IMR-90 (cell line): ENCODE results near the gene PCED1B. TPM values are rescaled to one million over a fixed set of nuclear protein-coding genes. Genes with fewer than 3 reads are reported as not detected.

Experiments
- ATAC-seq: fragments of 200-7000 bp; cut with Tn5 transposase; 2 replicates; pipeline ENCODE4 v1.9.1; 2020; ENCODE audit warnings: low read depth, mild to moderate bottlenecking, moderate library complexity
- BruUV-seq: library from RNA; stranded (reverse); fragments of 400-500 nt; replicated peaks from 2 replicates; lab custom pipeline; 2021; lab: Mats Ljungman, UMichigan
- CTCF ChIA-PET: fragments of 300-600 bp; formaldehyde crosslinking; extraction: SDS; loops from one replicate; lab custom pipeline; 2021; ENCODE audit warnings: antibody characterized with exemption; lab: Yijun Ruan, JAX
- POLR2A ChIA-PET: fragments of 300-600 bp; sonication (Branson Sonifier 250); formaldehyde crosslinking; loops from one replicate; lab custom pipeline; 2022; ENCODE audit warnings: antibody characterized with exemption; ENCODE audit not compliant: unreplicated experiment; lab: Charles Lee
- DNase-seq: peaks from one replicate; pipeline ENCODE4 v3.0.0; 2013
- H2AFZ ChIP-seq: replicated peaks from 2 replicates; pipeline ENCODE3; 2013; ENCODE audit warnings: low read length, mild to moderate bottlenecking; ENCODE audit not compliant: poor library complexity
- H2AK5ac ChIP-seq: 2 replicates; pipeline ENCODE4 v1.6.1; 2013; ENCODE audit warnings: low read depth, low read length, inconsistent platforms
- H2AK9ac ChIP-seq: replicated peaks from 2 replicates; pipeline ENCODE3; 2013; ENCODE audit warnings: mild to moderate bottlenecking, low read depth, low read length, moderate library complexity; ENCODE audit not compliant: poor library complexity
- H2BK120ac ChIP-seq: 2 replicates; pipeline ENCODE4 v1.6.1; 2013; ENCODE audit warnings: low read depth, low read length, inconsistent platforms
- H2BK15ac ChIP-seq: 3 replicates; pipeline ENCODE4 v1.6.1; 2013; ENCODE audit warnings: low read depth, low read length, inconsistent platforms
- H2BK20ac ChIP-seq: 2 replicates; pipeline ENCODE4 v1.6.1; 2013; ENCODE audit warnings: low read depth, mild to moderate bottlenecking, inconsistent platforms, low read length, moderate library complexity
- H2BK5ac ChIP-seq: 2 replicates; pipeline ENCODE4 v1.6.1; 2013; ENCODE audit warnings: mild to moderate bottlenecking, low read depth, low read length, inconsistent platforms; ENCODE audit not compliant: poor library complexity, severe bottlenecking
- H3K14ac ChIP-seq: replicated peaks from 2 replicates; pipeline ENCODE4 v1.6.1; 2013; ENCODE audit warnings: low read depth, low read length, inconsistent platforms
- H3K18ac ChIP-seq: 2 replicates; pipeline ENCODE4 v1.6.1; 2013; ENCODE audit warnings: low read depth, low read length, control low read depth
- H3K23ac ChIP-seq: 2 replicates; pipeline ENCODE4 v1.6.1; 2013; ENCODE audit warnings: low read depth, low read length, inconsistent platforms
- H3K27ac ChIP-seq: 2 replicates; pipeline ENCODE4 v1.5.1; 2013; ENCODE audit warnings: mild to moderate bottlenecking, control low read depth, low read length; ENCODE audit not compliant: insufficient read depth
- H3K27me3 ChIP-seq: 2 replicates; pipeline ENCODE4 v1.6.1; 2013; ENCODE audit warnings: low read length; ENCODE audit not compliant: control insufficient read depth, insufficient read depth
- H3K36me3 ChIP-seq: 2 replicates; pipeline ENCODE4 v1.6.1; 2013; ENCODE audit warnings: low read length, mixed read lengths; ENCODE audit not compliant: control insufficient read depth, insufficient read depth
- H3K4ac ChIP-seq: 2 replicates; pipeline ENCODE4 v1.6.1; 2013; ENCODE audit warnings: low read depth, low read length, inconsistent platforms
- H3K4me1 ChIP-seq: 2 replicates; pipeline ENCODE4 v1.6.1; 2013; ENCODE audit warnings: low read length, mixed read lengths; ENCODE audit not compliant: control insufficient read depth, insufficient read depth
- H3K4me2 ChIP-seq: 2 replicates; pipeline ENCODE4 v1.6.1; 2013; ENCODE audit warnings: low read depth, mild to moderate bottlenecking, control low read depth, low read length, moderate library complexity
- H3K4me3 ChIP-seq: 2 replicates; pipeline ENCODE4 v1.5.1; 2013; ENCODE audit warnings: low read depth, mild to moderate bottlenecking, control low read depth, low read length, moderate library complexity; ENCODE audit not compliant: insufficient read depth
- H3K56ac ChIP-seq: 2 replicates; pipeline ENCODE4 v1.6.1; 2013; ENCODE audit warnings: low read length, inconsistent platforms; ENCODE audit not compliant: insufficient read depth; ENCODE audit errors: extremely low read depth
- H3K79me1 ChIP-seq, 2 experiments: 2 replicates each; pipeline ENCODE4 v1.6.1; 2013; ENCODE audit warnings: low read length in 2 of 2, inconsistent platforms in 1 of 2, low read depth in 1 of 2
- H3K9ac ChIP-seq: 2 replicates; pipeline ENCODE4 v1.6.1; 2013; ENCODE audit warnings: low read depth, low read length, control low read depth
- H3K9me1 ChIP-seq: 2 replicates; pipeline ENCODE4 v1.6.1; 2013; ENCODE audit warnings: low read length, inconsistent platforms; ENCODE audit not compliant: insufficient read depth
- H3K9me3 ChIP-seq: 2 replicates; pipeline ENCODE4 v1.6.1; 2013; ENCODE audit warnings: low read length; ENCODE audit not compliant: control insufficient read depth, insufficient read depth
- H4K20me1 ChIP-seq: 2 replicates; pipeline ENCODE4 v1.6.1; 2013; ENCODE audit warnings: low read length, inconsistent platforms; ENCODE audit not compliant: insufficient read depth
- H4K5ac ChIP-seq: 2 replicates; pipeline ENCODE4 v1.6.1; 2013; ENCODE audit warnings: mild to moderate bottlenecking, low read depth, low read length, control low read depth
- H4K8ac ChIP-seq, 2 experiments: 2 replicates each; pipeline ENCODE4 v1.6.1; 2013; ENCODE audit warnings: low read depth in 2 of 2, low read length in 2 of 2, control low read depth in 1 of 2, inconsistent platforms in 1 of 2
- H4K91ac ChIP-seq: 2 replicates; pipeline ENCODE4 v1.6.1; 2013; ENCODE audit warnings: low read depth, low read length, inconsistent platforms; ENCODE audit not compliant: insufficient read depth
- SMC3 ChIP-seq: fragments of 150-350 bp; IDR thresholded peaks from 2 replicates; pipeline ENCODE4 v1.6.1; 2016; ENCODE audit warnings: low read depth, mild to moderate bottlenecking, antibody characterized with exemption, low read length, moderate library complexity
- WGBS, 2 experiments: methylation state at CpG; one replicate each; pipeline versions ENCODE4 v1.1.5 to v1.1.7; 2013; ENCODE audit warnings: missing lambda C conversion rate in 2 of 2; ENCODE audit not compliant: insufficient read length in 1 of 2; ENCODE audit errors: extremely low coverage in 2 of 2; 5-methylcytosine and 5-hydroxymethylcytosine counted together
- dilution Hi-C: fragments of 300-500 bp; cut with HindIII; formaldehyde crosslinking; loops from one replicate; pipeline ENCODE4 v1.14.3; 2018; ENCODE audit warnings: low sequenced_read_pairs; ENCODE audit not compliant: unreplicated experiment
- in situ Hi-C: fragments of 300-500 bp; cut with MboI; formaldehyde crosslinking; loops from 3 replicates; pipeline ENCODE4 v1.14.3; 2019; ENCODE audit warnings: low sequenced_read_pairs, inconsistent platforms, mixed read lengths
- intact Hi-C: fragments of 100-400 bp; cut with micrococcal nuclease; formaldehyde crosslinking; loops from 2 replicates; pipeline ENCODE4 v1.10.0; 2022
- polyA plus RNA-seq, 3 experiments: library from polyadenylated mRNA; depleted of rRNA; stranded (reverse); fragments of >200 nt; gene quantifications; 2 replicates each; pipeline ENCODE4 v1.2.3, GENCODE V29; 2012; ENCODE audit warnings: low replicate concordance in 1 of 3
- total RNA-seq: library from RNA; depleted of rRNA; stranded (reverse); fragments of >200 nt; gene quantifications from 2 replicates; pipeline ENCODE4 v1.2.3, GENCODE V29; 2012

The PCED1B gene
- total and polyA plus RNA-seq, 2 of the 4 experiments (the other 2 are of a cell fraction), result 0.36 to 2.6 TPM

DNA sequence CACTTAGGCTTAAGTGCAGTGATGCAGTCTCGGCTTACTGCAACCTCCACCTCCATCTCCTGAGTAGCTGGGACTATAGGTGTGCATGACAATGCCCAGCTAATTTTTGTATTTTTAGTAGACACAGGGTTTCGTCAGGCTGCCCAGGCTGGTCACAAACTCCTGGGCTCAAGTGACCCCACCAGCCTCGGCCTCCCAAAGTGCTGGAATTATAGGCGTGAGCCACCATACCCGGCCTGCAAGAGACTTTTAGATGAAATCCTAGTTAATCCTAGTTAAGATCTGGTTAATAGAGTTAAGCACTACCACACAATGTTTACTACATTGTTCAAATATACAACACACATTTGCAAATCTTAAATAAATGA, 196.8 kb downstream of the PCED1B start:
- ChIA-PET POLR2A (no interaction called here), CTCF (no interaction called here)
- Histone ChIP-seq H3K9me1 (peaks cover 16% of the 10 kb centered on the region), H3K27ac (no peak overlapping the region), H2BK120ac (peak overlapping the region; percentile 94), H2BK20ac (peak overlapping the region; percentile 12; the same call in 1 of the 2 replicates), H2AK5ac (peak overlapping the region; percentile 30; the same call in 1 of the 2 replicates), H3K4me2 (no peak overlapping the region; the same call in 1 of the 2 replicates), H3K9me3 (no peaks in the 10 kb centered on the region), H3K14ac (no peak overlapping the region), H3K23ac (no peak overlapping the region), H4K8ac (peak overlapping the region; percentile 9 to 75; a peak in 2 of 4 replicates), H3K36me3 (no peaks in the 10 kb centered on the region), H3K27me3 (no peaks in the 10 kb centered on the region), H3K4me1 (peaks cover 27% of the 10 kb centered on the region), H3K18ac (peak overlapping the region; percentile 48; the same call in 1 of the 2 replicates), H3K9ac (no peak overlapping the region), H4K5ac (no peak overlapping the region), H4K20me1 (no peaks in the 10 kb centered on the region), H2BK15ac (no peak overlapping the region; the same call in 2 of the 3 replicates), H3K4ac (0 out of 2 replicates have a peak overlapping the region, but pooled peaks have one; percentile 20), H3K79me1 (no peaks in the 10 kb centered on the region), H3K4me3 (no peak overlapping the region), H2BK5ac (peak overlapping the region; percentile 83), H4K91ac (peak overlapping the region; percentile 34; the same call in 1 of the 2 replicates), H2AFZ (no peak overlapping the region), H2AK9ac (no peak overlapping the region), H3K56ac (no peak overlapping the region)
- ATAC-seq, result no peak
- WGBS, 2 experiments, result 100% methylated on average over 1 of the region's 5 CpGs; no CpG with 5 or more reads in 1 of the 2 experiments
- no peak for DNase-seq
- intact Hi-C loops, result no loop called here
- TF ChIP-seq SMC3, result no peak
- no TSS peak for BruUV-seq
- in situ Hi-C loops, result no loop called here
- dilution Hi-C loops, result no loop called here
